AG04449 (cell line): ENCODE results near the gene ANXA4.

Experiments used
- CTCF ChIA-PET: fragments of 350-600 bp; formaldehyde crosslinking; extraction: SDS; loops from one replicate; lab custom pipeline; 2021; ENCODE audit warnings: antibody characterized with exemption; lab: Yijun Ruan, JAX
- POLR2A ChIA-PET: fragments of 400-600, 350-600 bp; formaldehyde crosslinking; extraction: SDS; loops from one replicate; lab custom pipeline; 2020; ENCODE audit warnings: antibody characterized with exemption, inconsistent platforms; lab: Yijun Ruan, JAX
- DNase-seq: peaks from one replicate; pipeline ENCODE4 v3.0.0-alpha.2; 2010; ENCODE audit warnings: low read depth, low spot score
- H3K4me3 ChIP-seq: 2 replicates; pipeline ENCODE4 v1.5.1; 2011; ENCODE audit warnings: low read depth, mild to moderate bottlenecking, control low read depth, low read length
- TF ChIP-seq, protein P1 (sequence below): IDR thresholded peaks from one replicate; pipeline ENCODE4 v1.5.1; 2011; ENCODE audit warnings: mild to moderate bottlenecking, moderate library complexity, low read length, control low read depth, inconsistent platforms; ENCODE audit not compliant: insufficient read depth; ENCODE audit errors: missing control alignments

The ANXA4 gene

DNA sequence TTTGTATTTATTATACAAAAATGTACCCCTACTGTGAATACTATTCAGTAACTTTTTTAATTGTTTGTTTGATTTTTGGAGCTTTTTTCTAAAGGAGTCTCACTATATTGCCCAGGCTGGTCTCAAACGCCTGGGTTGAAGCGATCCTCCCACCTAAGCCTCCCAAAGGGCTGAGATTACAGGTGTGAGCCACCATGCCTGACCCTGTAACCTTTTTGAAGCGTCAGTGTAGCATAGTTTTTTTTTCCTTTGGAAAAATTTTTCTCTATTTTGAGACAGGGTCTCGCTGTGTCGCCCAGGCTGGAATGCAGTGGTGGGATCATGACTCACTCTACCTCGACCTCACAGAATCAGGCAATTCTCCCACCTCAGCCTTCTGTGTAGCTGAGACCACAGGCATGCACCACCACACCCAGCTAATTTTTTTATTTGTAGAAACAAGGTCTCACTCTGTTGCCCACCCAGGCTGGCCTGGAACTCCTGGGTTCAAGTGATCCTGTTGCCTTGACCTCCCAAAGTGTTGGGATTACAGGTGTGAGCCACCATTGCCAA is 89.5 kb downstream of the ANXA4 start:
- no peak overlapping the region for H3K4me3 ChIP-seq
- TF ChIP-seq, protein P1, sequence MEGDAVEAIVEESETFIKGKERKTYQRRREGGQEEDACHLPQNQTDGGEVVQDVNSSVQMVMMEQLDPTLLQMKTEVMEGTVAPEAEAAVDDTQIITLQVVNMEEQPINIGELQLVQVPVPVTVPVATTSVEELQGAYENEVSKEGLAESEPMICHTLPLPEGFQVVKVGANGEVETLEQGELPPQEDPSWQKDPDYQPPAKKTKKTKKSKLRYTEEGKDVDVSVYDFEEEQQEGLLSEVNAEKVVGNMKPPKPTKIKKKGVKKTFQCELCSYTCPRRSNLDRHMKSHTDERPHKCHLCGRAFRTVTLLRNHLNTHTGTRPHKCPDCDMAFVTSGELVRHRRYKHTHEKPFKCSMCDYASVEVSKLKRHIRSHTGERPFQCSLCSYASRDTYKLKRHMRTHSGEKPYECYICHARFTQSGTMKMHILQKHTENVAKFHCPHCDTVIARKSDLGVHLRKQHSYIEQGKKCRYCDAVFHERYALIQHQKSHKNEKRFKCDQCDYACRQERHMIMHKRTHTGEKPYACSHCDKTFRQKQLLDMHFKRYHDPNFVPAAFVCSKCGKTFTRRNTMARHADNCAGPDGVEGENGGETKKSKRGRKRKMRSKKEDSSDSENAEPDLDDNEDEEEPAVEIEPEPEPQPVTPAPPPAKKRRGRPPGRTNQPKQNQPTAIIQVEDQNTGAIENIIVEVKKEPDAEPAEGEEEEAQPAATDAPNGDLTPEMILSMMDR: no peak
- ChIA-PET POLR2A (no interaction called here), CTCF (interaction anchor here (0.6 to 4.1 kb wide), 3 partner anchors 15 to 115 kb away, joined by 3 to 16 read pairs (median 11); no protein-coding TSS in a partner anchor)
- DNase-seq: no peak

DNA sequence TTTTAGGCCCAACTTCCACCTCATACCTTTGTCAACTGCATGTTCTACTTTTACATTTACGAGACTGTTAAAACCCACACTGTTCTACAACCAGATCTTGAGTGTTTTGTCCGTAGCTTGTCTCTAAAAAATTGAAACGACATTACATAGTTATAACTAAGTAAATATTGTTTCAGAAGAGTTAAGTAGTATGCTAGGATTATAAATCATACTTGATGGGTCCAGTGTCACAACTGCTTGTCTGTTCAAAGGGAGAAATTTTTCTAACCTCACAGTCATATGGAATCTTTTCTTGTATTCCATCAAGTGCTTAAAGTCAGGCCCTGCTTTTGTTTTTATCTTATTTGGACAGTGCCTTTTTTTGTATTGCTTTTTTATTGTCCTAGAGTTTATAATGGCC is 91.8 kb downstream of the ANXA4 start:
- CTCF ChIA-PET: interaction anchor here (1.2 to 4.1 kb wide), 2 partner anchors 17 to 109 kb away, joined by 6 to 16 read pairs; no protein-coding TSS in a partner anchor
- H3K4me3 ChIP-seq: no peak overlapping the region
- POLR2A ChIA-PET: no interaction called here
- no peak for DNase-seq
- TF ChIP-seq, protein P1: no peak

DNA sequence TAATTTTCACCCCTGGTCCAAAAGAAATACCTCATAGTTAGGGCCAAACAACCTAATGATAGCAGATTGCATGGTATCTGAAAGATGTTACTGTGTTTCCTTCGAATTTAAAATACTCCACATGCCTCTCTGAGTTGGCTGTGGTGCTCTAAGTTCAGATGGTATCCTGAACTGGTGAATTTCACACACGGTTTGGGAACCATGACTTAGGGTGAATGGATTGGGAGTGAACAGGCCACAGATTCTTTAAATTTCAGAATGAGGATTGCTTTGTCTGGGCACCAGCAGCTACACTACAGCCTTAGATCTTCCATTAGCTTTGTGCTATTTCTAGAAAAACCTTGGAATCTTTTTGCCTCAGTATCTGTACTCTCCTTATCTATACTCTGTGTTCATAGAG is 93.7 kb downstream of the ANXA4 start:
- no peak for DNase-seq
- H3K4me3 ChIP-seq: no peak overlapping the region
- ChIA-PET CTCF (interaction anchor here (0.9 to 1.9 kb wide), 2 partner anchors 111 to 114 kb away, joined by 3 to 8 read pairs; no protein-coding TSS in a partner anchor), POLR2A (no interaction called here)
- TF ChIP-seq, protein P1: no peak

DNA sequence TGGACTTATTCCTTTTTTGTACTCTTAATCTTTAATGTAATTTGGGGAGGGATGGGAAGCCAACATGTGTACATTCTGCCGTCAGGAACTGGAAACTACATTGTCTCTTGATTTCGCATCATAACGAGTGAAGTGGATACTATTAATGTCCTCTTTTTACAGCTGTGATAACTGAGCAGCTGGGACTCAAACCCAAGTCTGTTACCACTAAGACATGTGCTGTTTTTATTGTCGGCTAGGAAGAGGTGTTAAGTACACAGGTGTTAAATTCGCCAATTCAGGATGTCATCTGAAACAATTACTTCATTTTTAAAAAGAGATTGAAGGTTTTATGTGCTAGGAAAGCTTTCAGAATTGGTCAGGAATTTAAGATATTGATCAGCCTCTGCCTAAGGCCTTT is 94.4 kb downstream of the ANXA4 start:
- ChIA-PET POLR2A (no interaction called here), CTCF (interaction anchor here (1.0 to 2.2 kb wide), 3 partner anchors 19 to 306 kb away, joined by 3 to 8 read pairs (median 5); no protein-coding TSS in a partner anchor)
- H3K4me3 ChIP-seq: no peak overlapping the region
- DNase-seq: no peak
- TF ChIP-seq, protein P1: no peak

DNA sequence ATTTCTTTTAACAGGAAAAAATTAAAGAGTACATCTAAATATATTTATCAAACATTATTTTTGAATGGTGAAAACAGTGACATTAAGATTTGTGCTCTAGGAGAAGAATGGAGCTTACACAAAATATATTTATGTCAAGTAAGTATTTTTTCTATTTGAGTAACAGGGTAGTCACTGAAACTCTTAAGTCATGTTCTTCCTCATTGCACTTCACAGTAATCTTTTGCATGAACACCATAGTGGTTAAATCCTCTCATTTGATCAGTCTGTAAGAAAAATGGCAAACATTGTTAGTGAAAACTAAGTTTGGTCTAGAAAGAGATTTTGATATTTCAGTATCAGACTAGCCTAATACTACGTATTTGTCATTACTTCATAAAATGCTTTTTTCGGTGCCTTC is 95.6 kb downstream of the ANXA4 start:
- ChIA-PET CTCF (interaction anchor here (0.9 to 2.2 kb wide), 4 partner anchors 13 to 113 kb away, joined by 3 to 8 read pairs (median 4); no protein-coding TSS in a partner anchor), POLR2A (no interaction called here)
- no peak for DNase-seq
- TF ChIP-seq, protein P1: no peak
- no peak overlapping the region for H3K4me3 ChIP-seq

DNA sequence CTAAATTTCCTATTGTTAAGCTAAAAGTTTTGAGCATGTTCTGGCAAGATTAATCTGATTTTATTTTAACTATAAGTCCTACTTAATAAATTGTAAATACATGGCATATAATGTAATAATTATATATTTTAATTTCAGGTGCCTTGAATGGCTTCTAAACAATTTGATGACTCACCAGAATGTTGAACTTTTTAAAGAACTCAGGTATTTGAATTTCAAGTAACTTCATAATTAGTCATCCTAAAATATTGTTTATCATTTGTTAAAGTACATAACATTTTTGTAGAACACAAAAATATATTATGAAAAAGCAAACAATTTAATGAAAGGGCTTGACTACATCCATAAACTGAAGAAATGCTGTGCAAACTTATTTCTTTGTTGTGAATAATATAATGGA is 102.1 kb downstream of the ANXA4 start:
- CTCF ChIA-PET: no interaction called here

More for the DNA sequence above, 102.1 kb downstream of the ANXA4 start:
- no peak for DNase-seq
- H3K4me3 ChIP-seq: no peak overlapping the region
- POLR2A ChIA-PET: no interaction called here
- TF ChIP-seq, protein P1: no peak
